GM12874 (cell line): Measurements from ENCODE around the gene TUBE1.

Source experiments
- CTCF ChIP-seq: IDR thresholded peaks from 2 replicates; pipeline ENCODE4 v1.5.1; 2011; ENCODE audit warnings: low read depth, mild to moderate bottlenecking, control low read depth, low read length, moderate library complexity; ENCODE audit not compliant: insufficient read depth

The TUBE1 gene

GRCh38 chr6:112024464-112024863 lies 62.8 kb downstream of the TUBE1 start:
- no peak for TF ChIP-seq CTCF

GRCh38 chr6:112022749-112023148 lies 64.5 kb downstream of the TUBE1 start:
- TF ChIP-seq CTCF: no peak

GRCh38 chr6:112021691-112022310 lies 65.5 kb downstream of the TUBE1 start:
- no peak for TF ChIP-seq CTCF
